ENCODE measurements around the gene GLIS2.
"Not testable (repeated sequence)": the region's sequence is repeated elsewhere in the genome, so short reads cannot be mapped to it uniquely, and the experiment has no call there.

Gene GLIS2

DNA sequence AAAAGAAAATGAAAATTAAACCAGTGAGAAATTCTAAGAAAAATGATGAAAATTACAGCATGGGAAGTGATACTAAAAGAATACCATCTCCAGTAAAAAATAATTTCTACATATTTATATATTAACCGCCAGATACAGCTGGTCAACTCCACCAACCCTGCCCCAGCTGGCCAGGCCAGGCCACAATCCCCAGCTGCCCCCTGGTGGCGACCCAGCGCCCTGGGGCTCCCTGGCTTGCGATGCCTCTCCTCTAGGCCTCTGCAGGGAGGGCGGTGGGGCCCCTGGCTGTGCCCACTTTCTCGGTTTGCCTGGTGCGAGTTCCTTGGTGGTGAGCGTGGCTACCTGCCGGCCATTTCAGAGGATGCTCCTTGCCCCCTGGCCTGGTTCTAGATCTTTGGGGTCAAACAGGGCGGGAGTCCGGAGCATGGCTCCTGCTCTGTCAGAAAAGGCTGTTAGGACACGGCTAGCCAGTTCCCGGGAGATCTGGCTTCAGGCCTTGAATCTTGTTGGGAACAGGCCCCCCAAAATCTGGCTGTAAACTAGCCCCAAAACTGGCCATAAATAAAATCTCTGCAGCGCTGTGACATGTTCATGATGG, 14.5 kb downstream of the GLIS2 start:
- no peak for DNase-seq (ENCODE audit: low read depth)
- H3K4me3 ChIP-seq (ENCODE audit: low read depth, low read length), result no peak overlapping the region

DNA sequence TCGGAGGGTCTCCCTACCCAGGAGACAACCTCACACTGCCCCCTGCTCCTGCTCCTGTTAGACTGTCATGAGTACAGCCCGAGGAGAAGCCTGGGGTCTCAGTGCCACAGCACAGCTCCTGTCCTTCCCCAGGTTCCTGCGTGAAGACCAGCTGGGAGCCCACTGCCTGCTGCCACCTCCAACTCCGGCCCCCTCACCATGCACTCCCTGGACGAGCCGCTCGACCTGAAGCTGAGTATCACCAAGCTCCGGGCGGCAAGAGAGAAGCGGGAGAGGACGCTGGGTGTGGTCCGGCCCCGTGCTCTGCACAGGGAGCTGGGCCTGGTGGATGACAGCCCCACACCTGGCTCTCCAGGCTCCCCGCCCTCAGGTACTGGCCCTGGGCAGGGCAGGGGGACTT, 16.2 kb downstream of the GLIS2 start:
- no peak for DNase-seq (ENCODE audit: low read depth)
- no peak overlapping the region for H3K4me3 ChIP-seq (ENCODE audit: low read depth, low read length)

DNA sequence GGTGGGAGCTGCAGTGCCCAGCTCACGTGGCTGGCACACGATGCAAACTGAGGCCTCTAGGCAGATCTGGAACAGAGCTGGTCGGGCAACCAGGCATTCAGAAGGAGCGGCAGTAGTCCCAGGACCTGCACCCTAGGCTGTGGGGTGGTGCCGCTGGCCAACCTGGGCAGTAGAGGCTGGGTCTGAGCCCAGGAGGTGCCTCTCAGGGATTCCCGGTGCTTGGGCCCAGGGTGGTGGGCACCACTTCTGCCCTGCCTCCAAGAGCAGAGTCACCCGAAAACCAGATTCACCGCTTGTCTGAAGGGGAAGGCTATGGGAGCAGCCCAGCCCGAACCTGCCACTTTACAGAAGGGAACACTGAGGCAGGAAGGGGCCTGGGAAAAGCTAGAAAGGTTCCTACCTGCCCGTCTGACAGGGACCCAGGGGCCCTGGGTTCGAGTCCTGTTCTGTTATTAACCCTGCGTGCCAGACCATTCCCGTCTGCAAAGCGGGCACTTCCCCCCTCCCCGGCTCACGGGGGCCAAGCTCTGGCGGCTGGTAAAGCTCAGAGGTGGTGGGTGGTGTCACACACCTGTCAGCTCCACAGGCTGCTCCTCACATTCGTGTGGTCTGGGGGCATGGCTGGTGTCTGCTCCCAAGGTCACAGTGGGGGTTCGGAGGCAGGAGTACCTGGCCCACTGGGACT, 16.9 kb downstream of the GLIS2 start:
- DNase-seq (ENCODE audit: low read depth), result no peak
- no peak overlapping the region for H3K4me3 ChIP-seq (ENCODE audit: low read depth, low read length)

DNA sequence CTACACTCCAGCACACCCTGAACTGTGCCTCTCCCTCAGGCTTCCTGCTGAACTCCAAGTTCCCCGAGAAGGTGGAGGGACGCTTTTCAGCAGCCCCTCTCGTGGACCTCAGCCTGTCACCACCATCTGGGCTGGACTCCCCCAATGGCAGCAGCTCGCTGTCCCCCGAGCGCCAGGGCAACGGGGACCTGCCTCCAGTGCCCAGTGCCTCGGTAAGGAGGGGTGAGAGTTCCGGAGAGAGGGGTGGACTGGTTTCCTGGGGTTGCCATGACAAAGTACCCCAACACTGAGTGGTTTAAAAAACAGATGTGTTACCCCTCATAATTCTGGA, 17.4 kb downstream of the GLIS2 start:
- DNase-seq (ENCODE audit: low read depth), result no peak
- H3K4me3 ChIP-seq (ENCODE audit: low read depth, low read length), result no peak overlapping the region

DNA sequence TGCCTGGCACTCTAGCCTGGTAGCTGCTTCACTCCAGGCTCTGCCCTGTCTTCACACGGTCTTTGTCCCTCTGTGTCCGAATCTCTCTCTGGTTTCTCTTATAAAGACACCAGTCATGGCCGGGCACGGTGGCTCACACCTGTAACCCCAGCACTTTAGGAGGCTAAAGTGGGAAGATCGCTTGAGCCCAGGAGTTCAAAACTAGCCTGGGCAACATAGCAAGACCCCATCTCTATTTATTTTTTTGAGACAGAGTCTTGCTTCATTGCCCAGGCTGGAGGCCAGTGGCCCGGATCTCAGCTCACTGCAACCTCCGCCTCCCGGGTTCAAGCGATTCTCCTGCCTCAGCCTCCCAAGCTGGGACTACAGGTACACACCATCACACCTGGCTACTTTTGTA, 17.8 kb downstream of the GLIS2 start:
- H3K4me3 ChIP-seq (ENCODE audit: low read depth, low read length); DNase-seq (ENCODE audit: low read depth): not testable (repeated sequence)

DNA sequence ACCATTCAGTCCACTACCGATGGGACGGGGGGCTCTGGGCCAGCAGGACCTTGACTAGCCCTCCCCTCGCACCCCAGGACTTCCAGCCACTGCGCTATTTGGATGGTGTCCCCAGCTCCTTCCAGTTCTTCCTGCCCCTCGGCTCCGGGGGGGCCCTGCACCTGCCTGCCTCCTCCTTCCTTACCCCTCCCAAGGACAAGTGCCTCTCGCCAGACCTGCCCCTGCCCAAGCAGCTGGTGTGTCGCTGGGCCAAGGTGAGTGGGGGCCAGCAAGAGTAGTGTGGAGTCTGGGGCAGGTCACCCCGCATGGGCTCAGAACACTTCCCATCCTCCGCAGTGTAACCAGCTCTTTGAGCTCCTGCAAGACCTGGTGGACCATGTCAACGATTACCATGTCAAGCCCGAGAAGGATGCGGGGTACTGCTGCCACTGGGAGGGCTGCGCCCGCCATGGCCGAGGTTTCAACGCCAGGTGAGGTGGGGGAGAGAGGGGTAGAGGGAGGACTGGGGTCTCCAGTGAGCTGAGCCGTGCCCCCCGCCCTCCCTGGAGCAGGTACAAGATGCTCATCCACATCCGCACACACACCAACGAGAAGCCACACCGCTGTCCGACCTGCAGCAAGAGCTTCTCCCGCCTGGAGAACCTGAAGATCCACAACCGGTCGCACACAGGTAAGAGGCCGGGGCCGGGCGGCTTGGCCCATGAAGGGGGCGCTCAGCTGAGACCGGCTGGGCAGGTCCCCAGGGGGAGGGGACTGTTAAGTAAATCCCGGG, 19.0 kb downstream of the GLIS2 start:
- H3K4me3 ChIP-seq (ENCODE audit: low read depth, low read length), result no peak overlapping the region
- no peak for DNase-seq (ENCODE audit: low read depth)

DNA sequence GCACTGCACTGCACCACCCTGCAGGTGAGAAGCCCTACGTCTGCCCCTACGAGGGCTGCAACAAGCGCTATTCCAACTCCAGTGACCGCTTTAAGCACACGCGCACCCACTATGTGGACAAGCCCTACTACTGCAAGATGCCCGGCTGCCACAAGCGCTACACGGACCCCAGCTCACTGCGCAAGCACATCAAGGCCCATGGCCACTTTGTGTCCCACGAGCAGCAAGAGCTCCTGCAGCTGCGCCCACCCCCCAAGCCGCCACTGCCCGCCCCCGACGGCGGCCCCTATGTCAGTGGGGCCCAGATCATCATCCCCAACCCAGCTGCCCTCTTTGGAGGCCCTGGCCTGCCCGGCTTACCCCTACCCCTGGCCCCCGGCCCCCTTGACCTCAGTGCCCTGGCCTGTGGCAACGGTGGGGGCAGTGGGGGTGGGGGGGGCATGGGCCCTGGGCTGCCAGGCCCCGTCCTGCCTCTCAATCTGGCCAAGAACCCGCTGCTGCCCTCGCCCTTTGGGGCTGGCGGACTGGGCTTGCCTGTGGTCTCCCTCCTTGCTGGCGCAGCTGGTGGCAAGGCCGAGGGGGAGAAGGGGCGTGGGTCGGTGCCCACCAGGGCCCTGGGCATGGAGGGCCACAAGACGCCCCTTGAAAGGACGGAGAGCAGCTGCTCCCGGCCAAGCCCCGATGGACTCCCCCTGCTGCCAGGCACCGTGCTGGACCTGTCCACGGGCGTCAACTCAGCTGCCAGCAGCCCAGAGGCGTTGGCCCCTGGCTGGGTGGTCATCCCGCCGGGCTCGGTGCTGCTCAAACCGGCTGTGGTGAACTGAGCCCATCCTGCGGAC, 21.1 kb downstream of the GLIS2 start:
- DNase-seq (ENCODE audit: low read depth), result no peak
- H3K4me3 ChIP-seq (ENCODE audit: low read depth, low read length), result no peak overlapping the region

DNA sequence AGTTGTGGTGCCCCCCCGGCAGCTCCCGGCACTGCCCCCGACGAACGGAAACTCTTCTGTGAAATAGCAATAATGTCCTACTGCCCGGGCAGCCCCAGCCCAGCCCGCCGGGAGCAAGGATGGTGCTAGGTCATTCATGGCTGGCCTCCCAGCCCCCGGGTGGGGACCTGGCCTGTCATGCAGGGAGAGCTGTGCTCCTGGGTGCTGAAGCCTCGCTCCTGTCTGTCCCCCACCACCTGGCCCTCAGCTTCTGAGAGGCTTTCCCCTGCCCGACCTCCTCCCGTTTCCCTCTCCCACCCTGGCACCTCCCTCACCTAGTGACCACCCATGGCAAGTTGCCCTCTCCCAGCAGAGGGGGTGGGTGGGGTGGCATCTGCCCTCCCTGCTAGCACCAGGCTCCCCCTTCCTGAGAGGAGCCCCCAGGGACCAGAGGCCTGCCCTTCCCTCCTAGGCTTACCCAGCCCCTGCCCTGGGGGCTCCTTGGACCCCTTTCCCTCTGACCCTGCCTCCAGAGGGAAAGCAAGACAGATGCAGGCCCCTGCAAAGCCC, 21.7 kb downstream of the GLIS2 start:
- no peak overlapping the region for H3K4me3 ChIP-seq (ENCODE audit: low read depth, low read length)
- DNase-seq (ENCODE audit: low read depth), result no peak

DNA sequence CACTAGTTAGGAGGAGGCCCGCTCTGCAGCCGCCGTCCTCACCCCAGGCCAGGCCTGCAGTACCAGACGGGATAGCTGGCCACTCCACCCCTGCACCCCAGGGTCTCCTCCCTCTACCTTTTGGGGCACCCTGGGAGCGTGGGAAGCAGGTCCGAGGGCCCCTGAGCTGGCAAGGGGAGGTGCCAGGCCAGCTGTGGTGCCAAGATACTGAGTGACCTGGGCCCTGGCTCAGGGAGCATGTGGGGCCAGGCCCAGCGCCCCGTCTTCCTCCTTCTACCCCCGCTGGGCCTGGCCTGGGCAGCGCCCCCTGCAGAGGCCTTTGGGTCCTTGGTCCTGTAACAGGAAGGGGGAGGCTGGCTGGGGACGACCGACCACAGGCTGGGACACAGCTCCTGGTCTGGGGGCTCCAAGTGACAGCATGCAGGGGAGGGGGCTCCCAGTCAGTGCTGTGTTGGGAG, 22.3 kb downstream of the GLIS2 start:
- no peak overlapping the region for H3K4me3 ChIP-seq (ENCODE audit: low read depth, low read length)
- no peak for DNase-seq (ENCODE audit: low read depth)

DNA sequence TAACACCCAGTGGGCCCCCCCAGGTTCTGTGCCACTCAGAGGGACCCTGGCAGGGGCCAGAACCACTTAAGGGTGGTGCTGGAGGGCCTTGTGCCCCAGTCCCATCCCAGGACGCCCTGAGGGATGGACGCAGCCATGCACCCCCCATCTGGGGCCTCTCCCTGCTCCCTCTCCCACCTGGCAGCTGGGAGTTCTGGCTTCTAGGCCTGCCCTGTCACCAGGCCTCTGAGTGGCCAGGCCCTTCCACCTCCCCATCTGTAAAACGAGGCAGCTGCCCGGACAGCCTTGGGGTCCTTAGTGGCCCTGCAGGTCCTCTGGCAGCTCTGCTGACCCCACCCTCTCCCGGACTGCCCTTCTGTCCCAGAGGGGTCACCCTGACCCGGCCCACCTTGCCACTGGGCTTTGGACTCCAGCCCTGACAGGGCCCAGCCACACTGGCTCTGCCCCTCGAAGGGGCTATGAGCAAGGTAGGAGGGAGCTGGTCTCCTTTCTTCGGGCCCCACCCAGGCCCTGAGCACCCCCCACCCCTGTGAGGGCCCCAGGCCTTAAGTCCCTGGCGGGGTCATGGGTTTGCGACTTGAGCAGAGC, 22.9 kb downstream of the GLIS2 start:
- H3K4me3 ChIP-seq (ENCODE audit: low read depth, low read length), result no peak overlapping the region
- DNase-seq (ENCODE audit: low read depth), result no peak

DNA sequence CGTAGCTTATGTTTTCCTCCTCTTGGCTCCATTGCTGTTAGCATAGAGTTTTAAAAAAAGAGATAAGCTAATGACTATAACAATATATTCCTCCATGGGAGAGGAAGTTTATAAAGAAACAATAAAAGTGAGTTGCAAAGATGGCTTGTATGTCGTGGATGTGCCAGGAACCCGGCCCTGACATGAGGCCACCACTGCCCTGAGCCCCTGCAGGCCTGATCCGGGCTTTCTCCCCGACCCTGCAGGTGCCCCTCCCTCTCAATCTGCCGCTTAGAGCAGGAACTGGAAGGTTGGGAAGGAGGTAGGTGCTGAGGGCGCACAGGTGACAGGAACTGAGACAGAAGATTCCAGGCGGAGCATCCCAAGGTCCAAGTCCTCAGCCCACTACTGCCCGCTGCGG, 23.6 kb downstream of the GLIS2 start:
- H3K4me3 ChIP-seq (ENCODE audit: low read depth, low read length), result no peak overlapping the region
- no peak for DNase-seq (ENCODE audit: low read depth)

DNA sequence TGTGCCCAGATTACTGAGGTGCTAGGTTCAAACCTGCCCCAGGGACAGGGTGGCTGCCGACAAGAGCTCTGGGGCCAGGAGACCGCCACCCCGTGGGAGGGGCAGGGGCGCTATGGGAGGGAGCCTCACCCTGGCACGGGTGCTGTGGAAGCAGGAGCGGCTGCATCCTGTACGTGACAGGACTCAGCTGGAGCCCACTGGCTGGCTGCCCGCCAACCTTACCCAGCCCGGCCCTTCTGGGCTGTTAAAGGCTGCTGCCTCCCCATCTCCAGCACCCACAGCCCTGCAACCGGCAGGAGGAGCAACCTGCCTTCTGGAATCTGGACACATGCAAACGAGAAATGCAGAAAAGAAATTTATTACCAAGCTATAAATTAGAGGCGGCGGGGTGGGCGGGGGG, 24.0 kb downstream of the GLIS2 start:
- H3K4me3 ChIP-seq (ENCODE audit: low read depth, low read length), result no peak overlapping the region
- DNase-seq (ENCODE audit: low read depth), result no peak

DNA sequence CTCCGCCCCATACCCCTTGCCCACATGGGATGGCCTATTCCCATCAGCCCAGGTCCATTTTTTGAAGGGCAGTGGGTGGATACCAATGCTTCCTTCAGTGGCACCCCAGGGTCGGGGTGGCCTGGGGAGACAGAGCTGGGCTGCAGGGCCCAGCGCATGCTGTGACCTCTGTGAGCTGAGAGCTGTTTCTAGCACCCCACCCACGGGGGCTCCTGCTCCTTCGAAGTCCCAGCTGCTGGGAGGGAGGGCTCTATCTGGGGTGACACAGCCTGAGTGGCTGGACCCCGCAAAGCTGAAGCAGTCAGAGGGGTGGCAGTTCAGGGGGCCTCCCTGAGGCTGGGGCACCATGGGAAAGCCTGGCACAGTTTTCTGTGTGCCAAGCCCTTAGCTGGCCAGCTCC, 24.6 kb downstream of the GLIS2 start:
- H3K4me3 ChIP-seq (ENCODE audit: low read depth, low read length), result no peak overlapping the region
- DNase-seq (ENCODE audit: low read depth), result no peak

DNA sequence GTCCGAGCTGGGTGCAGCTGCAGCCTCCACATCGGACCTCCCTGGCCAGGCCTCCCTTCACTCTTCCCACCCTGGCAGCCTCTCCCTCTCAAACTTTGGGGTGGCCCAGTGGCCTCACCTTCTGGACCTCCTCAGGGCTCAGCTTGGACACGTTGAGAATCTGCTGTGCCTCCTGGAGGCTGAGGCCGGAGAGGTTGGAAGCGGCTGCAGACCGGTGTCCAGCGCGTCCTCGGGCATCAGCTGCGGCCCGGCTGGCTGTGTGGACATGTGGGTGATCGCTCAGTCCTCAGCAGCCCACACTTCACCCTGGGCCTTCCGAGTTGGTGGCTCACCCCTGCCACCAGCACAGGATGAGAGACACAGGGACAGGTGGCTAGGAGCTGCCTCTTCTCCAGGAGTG, 25.4 kb downstream of the GLIS2 start:
- DNase-seq (ENCODE audit: low read depth), result no peak
- H3K4me3 ChIP-seq (ENCODE audit: low read depth, low read length), result no peak overlapping the region

DNA sequence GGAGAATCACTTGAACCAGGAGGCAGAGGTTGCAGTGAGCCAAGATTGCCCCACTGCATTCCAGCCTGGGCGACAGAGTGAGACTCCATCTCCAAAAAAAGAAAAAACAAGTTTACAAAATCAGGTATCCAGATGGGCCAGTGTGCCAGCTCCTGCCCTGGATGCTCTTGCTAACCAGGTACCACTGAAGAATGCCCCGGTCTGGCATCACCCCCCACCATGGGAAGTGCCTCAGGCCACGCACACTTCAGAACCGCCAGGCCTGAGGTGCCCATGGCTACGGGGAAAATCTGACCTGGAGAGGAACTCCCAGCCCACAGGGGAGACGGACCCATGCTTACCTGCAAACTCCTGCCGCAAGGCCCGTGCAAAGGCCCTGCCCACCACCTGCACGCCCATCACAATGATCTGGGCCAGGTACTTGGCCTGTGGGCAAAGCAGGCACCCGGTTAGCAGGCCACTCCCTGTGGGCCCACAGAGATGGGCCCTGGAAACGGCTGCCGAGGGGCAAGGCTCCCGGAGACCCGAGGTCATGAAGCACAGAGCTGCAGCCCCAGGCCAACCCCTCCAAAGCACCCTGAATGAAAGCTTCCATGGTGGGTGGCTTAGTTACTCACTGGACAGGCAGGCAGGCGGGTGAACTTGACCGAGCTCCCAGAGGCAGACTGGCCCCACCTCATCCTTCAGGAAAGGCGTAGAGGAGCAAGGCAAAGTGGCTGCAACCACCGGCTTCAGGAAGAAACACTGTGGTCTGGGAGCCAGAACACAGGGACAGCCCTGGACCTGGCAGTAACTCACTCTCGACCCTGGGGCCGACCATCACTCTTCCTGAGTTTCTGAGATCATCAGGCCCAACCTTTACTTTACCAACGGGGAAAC, 27.2 kb downstream of the GLIS2 start:
- H3K4me3 ChIP-seq (ENCODE audit: low read depth, low read length), result no peak overlapping the region
- no peak for DNase-seq (ENCODE audit: low read depth)

DNA sequence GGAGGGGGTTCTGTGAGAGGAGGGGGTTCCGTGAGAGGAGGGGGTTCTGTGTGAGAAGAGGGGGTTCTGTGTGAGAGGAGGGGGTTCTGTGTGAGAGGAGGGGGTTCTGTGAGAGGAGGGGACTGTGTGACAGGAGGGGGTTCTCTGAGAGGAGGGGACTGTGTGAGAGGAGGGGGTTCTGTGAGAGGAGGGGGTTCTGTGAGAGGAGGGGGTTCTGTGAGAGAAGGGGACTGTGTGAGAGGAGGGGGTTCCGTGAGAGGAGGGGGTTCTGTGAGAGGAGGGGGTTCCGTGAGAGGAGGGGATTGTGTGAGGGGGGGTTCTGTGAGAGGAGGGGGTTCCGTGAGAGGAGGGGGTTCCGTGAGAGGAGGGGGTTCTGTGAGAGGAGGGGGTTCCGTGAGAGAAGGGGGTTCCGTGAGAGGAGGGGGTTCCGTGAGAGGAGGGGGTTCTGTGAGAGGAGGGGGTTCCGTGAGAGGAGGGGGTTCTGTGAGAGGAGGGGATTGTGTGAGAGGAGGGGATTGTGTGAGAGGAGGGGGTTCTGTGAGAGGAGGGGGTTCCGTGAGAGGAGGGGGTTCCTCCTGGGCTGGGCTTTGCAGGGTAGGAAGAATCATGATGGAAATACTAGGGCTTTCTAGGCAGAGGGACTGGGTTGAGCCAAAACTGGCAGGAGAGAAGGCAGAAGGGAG, 28.6 kb downstream of the GLIS2 start:
- not testable (repeated sequence) for H3K4me3 ChIP-seq (ENCODE audit: low read depth, low read length); DNase-seq (ENCODE audit: low read depth)

DNA sequence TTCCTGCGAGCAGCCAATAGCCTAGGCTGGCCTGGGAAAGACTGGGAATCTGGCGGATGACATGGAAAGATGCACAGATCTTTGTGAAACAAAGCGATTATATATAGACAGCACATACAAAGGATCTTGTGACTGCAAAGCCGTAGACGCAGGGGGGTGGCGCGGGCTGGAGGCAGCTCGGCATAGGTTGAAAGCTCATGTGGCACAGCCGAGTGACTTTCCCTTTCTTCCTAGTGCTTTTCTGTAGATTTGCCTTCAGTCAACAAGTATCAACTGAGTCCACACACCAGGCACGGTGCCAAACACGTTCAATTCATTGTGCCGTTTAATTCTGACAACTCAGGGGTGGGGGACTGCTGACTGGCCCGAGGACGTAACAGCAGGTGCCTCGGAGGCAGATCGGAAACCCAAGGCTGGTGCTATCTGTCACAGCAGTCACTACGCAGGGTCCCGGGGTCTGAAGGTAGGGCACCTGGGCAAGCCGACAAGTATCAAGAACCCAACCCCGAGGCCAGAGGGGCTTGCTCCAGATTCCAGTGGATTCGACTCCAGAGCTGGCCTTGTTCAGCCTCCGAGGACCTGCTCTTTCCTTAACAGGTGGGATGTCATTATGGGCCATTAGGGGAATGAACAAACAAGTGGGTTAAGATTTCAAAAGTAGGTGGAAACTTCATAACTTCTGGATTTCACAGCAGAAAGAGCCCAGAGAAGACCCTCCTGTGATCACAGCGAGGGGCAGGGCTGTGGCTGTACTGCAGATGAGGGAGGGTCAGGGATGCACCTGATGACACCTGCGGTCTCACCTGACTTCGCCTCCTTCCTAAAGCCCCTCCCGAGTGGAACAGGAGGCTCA, 29.3 kb downstream of the GLIS2 start:
- H3K4me3 ChIP-seq (ENCODE audit: low read depth, low read length), result no peak overlapping the region
- DNase-seq (ENCODE audit: low read depth), result no peak

Measured in skeletal muscle cell (primary cell).